ENCODE results near the gene CRADD. TPM values are rescaled to one million over a fixed set of nuclear protein-coding genes. Genes with fewer than 3 reads are reported as not detected.
"Not testable (repeated sequence)": the region's sequence is repeated elsewhere in the genome, so short reads cannot be mapped to it uniquely, and the experiment has no call there.

Gene CRADD
- total RNA-seq, 2 experiments from 2014 or later = 7.0 to 11.3 TPM

GRCh38 chr12:93638954-93639353 is 38.2 kb upstream of the CRADD start:
- H3K27ac Mint-ChIP-seq = no peak overlapping the region
- no peak for TF ChIP-seq CTCF (IDR thresholded peaks at IDR 0.05)

DNA sequence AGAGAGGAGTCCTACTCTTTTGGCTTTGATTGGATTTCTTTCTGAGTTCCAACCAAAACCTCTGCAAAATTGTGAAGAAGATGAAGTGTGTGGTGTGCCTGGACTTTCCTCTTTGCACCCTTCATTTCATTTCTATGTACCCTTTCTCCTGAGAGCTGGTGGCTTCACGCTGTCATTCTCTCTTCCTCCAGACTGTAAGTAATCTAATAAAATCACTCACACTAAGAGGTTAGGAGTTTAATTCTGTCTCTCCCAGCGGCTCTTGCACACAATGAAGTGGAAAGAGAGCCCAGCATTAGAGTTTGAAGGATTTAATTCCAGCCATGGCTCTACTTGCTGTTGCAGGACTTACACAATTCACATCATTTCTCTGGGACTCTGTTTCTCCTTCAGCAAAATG is 37.8 kb upstream of the CRADD start:
- Mint-ChIP-seq H3K4me1 (ENCODE audit: low read depth) (no peaks in the 10 kb centered on the region), H3K4me3 (no peak overlapping the region), H3K27me3 (peaks cover 8% of the 10 kb centered on the region), H3K9me3 (no peaks in the 10 kb centered on the region), H3K36me3 (ENCODE audit: low read depth) (no peaks in the 10 kb centered on the region), H3K27ac (no peak overlapping the region)
- ATAC-seq = no peak
- intact Hi-C loops (cut with micrococcal nuclease) = no loop called here
- DNase-seq = no peak
- ChIA-PET POLR2A (no interaction called here), CTCF (no interaction called here)
- TF ChIP-seq CTCF (IDR thresholded peaks at IDR 0.05) = no peak

More at GRCh38 chr12:93638954-93639353, 38.2 kb upstream of the CRADD start:
- ChIA-PET POLR2A (interaction anchor here (0.7 kb wide), 1 partner anchor 835 kb away, joined by 3 read pairs; no protein-coding TSS in a partner anchor), CTCF (no interaction called here)
- ATAC-seq (no peak), DNase-seq (no peak)
- Mint-ChIP-seq H3K27me3 (peaks cover 9% of the 10 kb centered on the region), H3K36me3 (ENCODE audit: low read depth) (no peaks in the 10 kb centered on the region), H3K4me1 (ENCODE audit: low read depth) (no peaks in the 10 kb centered on the region), H3K9me3 (no peaks in the 10 kb centered on the region), H3K4me3 (no peak overlapping the region)
- intact Hi-C loops (cut with micrococcal nuclease) = no loop called here

- H3K27me3 Mint-ChIP-seq; H3K4me3 Mint-ChIP-seq; ATAC-seq; H3K4me1 Mint-ChIP-seq (ENCODE audit: low read depth); H3K36me3 Mint-ChIP-seq (ENCODE audit: low read depth); DNase-seq; POLR2A ChIA-PET; H3K9me3 Mint-ChIP-seq; intact Hi-C loops (cut with micrococcal nuclease); CTCF ChIA-PET; H3K27ac Mint-ChIP-seq: not testable (repeated sequence)
Measured at GRCh38 chr12:93641380-93641779, 35.8 kb upstream of the CRADD start.

- Mint-ChIP-seq H3K4me3 (no peak overlapping the region), H3K4me1 (ENCODE audit: low read depth) (no peaks in the 10 kb centered on the region), H3K9me3 (no peaks in the 10 kb centered on the region), H3K27me3 (peaks cover 5% of the 10 kb centered on the region), H3K27ac (no peak overlapping the region), H3K36me3 (ENCODE audit: low read depth) (no peaks in the 10 kb centered on the region)
- no peak for ATAC-seq
- DNase-seq = no peak
- ChIA-PET POLR2A (no interaction called here), CTCF (interaction anchor here (1.4 kb wide), 1 partner anchor 73 kb away, joined by 3 read pairs; no protein-coding TSS in a partner anchor)
- TF ChIP-seq CTCF (IDR thresholded peaks at IDR 0.05) = no peak
- intact Hi-C loops (cut with micrococcal nuclease) = no loop called here
Measured at GRCh38 chr12:93642751-93643150, 34.4 kb upstream of the CRADD start.

DNA sequence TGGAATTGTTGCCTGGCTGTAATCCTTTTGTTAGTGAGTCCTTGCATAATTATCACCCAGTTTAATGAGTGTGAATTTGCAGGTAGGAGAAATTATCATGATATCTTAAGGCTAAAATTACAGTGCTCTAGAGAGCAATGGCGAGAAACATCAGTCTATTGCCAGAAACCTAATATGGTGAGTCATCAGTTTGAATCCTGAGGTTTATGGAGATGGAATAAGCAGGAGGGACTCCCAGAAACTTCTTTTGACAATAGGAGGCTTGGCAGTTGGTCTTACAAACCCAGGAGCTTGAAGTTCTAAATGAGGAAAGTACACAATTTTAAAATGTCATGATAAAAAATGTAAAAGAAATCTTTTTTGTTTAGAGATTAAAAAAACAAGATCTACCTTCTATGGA is 31.5 kb upstream of the CRADD start:
- ATAC-seq = no peak
- Mint-ChIP-seq H3K27ac (no peak overlapping the region), H3K9me3 (no peaks in the 10 kb centered on the region), H3K4me1 (ENCODE audit: low read depth) (no peaks in the 10 kb centered on the region), H3K4me3 (no peak overlapping the region), H3K27me3 (peaks cover 3% of the 10 kb centered on the region), H3K36me3 (ENCODE audit: low read depth) (no peaks in the 10 kb centered on the region)
- TF ChIP-seq CTCF (IDR thresholded peaks at IDR 0.05) = no peak
- intact Hi-C loops (cut with micrococcal nuclease) = no loop called here
- no peak for DNase-seq
- ChIA-PET POLR2A (no interaction called here), CTCF (interaction anchor here (1.0 kb wide), 1 partner anchor 9 kb away, joined by 3 read pairs; no protein-coding TSS in a partner anchor)

DNA sequence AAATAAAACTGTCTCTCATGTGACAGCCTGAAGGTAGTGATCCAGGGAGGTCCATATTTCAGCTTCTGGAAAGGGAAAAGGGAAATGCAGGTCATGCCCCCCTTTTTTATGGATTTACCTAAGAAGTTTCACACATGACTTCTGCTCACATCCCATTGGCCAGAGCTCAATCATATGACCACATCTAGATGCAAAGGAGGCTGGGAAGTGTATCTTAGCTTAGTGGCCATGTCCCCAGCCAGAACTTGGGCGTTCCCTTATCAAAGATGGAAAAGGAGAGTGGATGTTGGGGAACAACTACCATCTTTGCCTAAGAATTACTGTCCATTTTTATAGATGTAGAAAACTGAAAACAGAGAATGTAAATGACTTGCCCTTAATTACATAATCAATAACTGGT is 26.5 kb upstream of the CRADD start:
- Mint-ChIP-seq H3K4me3 (no peak overlapping the region), H3K27me3 (no peaks in the 10 kb centered on the region), H3K4me1 (ENCODE audit: low read depth) (no peaks in the 10 kb centered on the region), H3K36me3 (ENCODE audit: low read depth) (no peaks in the 10 kb centered on the region), H3K27ac (no peak overlapping the region), H3K9me3 (no peaks in the 10 kb centered on the region)
- TF ChIP-seq CTCF (IDR thresholded peaks at IDR 0.05) = no peak
- CTCF ChIA-PET = no interaction called here
- DNase-seq (no peak), ATAC-seq (no peak)
- intact Hi-C loops (cut with micrococcal nuclease) = no loop called here
- POLR2A ChIA-PET = no interaction called here
